ENCODE results near the gene USO1.
"Not testable (repeated sequence)": the region's sequence is repeated elsewhere in the genome, so short reads cannot be mapped to it uniquely, and the experiment has no call there.

The USO1 gene

GRCh38 chr4:75841641-75842520 lies 117.5 kb downstream of the USO1 start:
- no peak for DNase-seq (ENCODE audit: low read depth in 2 of 2)

DNA sequence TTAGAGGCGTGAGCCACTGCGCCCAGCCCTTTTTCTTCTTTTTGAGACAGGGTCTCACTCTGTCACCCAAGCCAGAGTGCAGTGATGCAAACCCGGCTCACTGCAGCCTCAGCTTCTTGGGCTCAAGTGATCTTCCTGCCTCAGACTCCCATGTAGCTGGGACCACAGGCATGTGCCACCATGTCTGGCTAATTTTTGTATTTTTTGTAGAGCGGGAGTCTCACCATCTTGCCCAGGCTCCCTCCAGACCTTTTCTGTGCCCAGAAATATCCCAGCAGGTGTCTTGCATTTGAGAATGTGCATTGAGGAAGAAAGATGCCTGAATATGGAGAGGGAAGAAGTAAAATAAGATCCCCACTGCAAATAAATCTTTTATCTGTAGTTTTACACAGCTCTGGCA lies 119.2 kb downstream of the USO1 start:
- DNase-seq (ENCODE audit: low read depth in 2 of 2): no peak

DNA sequence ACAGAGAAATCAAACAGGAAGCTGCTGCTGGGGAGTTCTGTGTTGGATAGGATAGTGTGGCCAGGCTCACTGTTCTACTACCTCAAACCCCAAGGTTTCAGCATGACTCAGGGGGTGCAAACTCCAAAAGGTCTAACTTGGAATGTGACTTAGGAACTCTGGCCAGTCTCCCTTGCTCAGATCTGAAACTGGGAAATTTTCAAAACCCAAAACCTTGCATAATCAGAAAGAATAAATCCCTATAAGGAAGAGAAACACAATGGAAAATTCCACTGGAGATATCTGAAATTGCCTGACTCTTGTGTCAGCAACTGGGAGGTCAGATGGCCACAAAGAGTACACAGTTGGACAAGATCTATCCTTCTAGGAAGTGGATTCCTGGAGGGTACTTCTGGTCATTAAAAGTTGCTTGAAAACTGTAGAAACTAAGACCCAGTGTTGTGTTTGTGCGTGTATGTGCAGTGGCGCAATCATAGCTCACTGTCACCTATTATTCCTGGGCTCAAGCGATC lies 119.8 kb downstream of the USO1 start:
- DNase-seq (ENCODE audit: low read depth in 2 of 2): no peak

DNA sequence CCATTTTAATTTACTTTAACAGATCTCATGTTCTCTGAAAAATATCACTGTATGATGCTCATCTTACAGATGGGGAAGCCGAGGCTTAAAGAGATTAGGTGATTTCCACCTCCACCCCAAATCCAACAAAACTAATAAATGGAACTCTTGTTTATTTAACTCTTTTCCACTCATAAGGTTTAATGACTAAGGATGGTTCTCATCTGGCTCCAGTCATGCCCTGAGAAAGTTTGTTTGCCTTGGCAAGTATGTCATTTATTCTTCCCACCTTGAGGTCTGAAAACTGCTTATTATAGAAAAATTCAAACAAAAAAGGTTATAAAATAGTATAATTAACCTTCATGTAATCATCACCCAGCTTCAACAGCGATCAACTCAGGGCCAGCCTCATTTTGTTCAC lies 121.6 kb downstream of the USO1 start:
- DNase-seq (ENCODE audit: low read depth in 2 of 2): no peak

DNA sequence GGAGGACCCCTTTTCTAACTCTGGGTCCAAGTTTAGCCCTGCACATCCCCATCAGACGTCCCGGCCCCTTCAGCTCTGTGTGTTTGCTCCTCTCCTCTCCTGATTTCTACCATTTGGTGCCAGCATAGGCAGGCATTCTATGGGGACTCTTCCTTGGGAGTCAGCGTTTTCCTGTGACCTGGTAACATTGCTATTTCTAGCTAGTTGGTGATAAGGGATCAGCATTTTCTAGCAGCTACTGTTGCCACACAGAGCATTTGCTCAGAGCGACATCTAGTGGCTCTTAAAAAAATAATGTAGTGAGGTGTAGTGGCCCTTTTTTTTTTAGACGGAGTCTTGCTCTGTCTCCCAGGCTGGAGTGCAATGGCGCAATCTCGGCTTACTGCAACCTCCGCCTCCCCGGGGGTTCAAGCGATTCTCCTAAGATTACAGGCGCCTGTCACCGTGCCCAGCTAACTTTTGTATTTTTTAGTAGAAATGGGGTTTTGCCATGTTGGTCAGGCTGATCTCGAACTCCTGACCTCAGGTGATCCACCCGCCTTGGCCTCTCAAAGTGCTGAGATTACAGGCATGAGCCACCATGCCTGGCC lies 123.9 kb downstream of the USO1 start:
- not testable (repeated sequence) for DNase-seq (ENCODE audit: low read depth in 2 of 2)

DNA sequence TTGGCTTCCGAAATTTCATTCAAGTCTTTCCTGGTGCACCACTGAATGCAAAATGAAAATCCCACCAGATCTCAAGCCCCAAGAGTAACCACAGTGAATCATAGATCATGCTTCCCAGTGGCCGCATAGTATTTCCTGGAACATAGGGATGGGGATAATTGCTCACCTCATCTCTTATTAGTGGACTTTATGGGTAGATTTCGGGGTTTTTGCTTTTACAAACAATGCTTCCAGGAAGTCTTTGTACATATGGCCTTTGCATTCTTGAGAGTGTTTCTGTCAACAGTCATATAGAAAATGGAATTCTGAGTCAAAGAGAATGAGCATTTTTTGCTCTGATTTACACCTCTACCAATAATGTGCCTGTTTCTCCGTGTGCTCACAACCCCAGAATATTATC lies 124.5 kb downstream of the USO1 start:
- DNase-seq (ENCODE audit: low read depth in 2 of 2): no peak

GRCh38 chr4:75849461-75849860 lies 125.1 kb downstream of the USO1 start:
- DNase-seq (ENCODE audit: low read depth in 2 of 2): no peak

DNA sequence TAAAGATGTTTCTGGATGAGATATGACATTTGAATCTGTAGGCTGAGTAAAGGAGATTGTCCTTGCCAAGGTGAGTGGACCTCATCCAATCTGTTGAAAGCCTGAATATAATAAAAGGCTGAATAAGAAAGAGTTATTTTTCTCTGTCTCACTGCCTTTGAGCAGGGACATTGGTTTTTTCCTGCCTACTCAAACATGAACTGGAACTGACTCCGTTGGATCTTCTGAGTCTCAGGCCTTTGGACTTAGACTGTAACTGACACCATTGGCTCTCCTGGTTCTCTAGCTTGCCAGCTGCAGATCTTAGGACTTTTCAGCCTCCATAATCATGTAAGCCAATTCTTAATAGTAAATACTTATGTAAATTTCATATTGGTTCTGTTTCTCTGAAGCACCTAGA lies 134.3 kb downstream of the USO1 start:
- no peak for DNase-seq (ENCODE audit: low read depth in 2 of 2)

DNA sequence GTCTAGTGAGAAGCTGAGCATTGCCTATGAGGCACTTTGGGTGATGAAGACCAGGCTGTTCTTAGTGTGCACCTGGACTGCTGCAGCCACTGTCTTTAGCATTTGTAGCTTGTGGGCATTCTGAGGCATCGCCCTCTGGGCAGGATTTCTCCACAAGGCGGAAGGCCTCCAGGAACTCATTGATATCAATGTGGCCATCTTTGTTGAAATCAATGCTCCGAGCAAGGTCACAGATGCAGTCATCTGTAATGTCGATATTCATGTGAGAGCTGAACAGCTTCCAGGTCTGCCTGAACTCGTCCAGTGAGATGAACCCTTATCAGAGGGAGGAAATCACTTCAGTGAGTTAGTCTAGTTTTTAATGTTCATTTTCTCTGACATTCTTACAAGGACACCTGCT lies 136.2 kb downstream of the USO1 start:
- DNase-seq (ENCODE audit: low read depth in 2 of 2): no peak
